Measurements from ENCODE around the gene STC2. TPM values are rescaled to one million over a fixed set of nuclear protein-coding genes. Genes with fewer than 3 reads are reported as not detected.
A peak's percentile ranks its signal among the peaks of the same experiment; 100 is the strongest.

Gene STC2
- total and polyA plus RNA-seq, 2 experiments from 2014 or later: 27.3 to 132 TPM

DNA sequence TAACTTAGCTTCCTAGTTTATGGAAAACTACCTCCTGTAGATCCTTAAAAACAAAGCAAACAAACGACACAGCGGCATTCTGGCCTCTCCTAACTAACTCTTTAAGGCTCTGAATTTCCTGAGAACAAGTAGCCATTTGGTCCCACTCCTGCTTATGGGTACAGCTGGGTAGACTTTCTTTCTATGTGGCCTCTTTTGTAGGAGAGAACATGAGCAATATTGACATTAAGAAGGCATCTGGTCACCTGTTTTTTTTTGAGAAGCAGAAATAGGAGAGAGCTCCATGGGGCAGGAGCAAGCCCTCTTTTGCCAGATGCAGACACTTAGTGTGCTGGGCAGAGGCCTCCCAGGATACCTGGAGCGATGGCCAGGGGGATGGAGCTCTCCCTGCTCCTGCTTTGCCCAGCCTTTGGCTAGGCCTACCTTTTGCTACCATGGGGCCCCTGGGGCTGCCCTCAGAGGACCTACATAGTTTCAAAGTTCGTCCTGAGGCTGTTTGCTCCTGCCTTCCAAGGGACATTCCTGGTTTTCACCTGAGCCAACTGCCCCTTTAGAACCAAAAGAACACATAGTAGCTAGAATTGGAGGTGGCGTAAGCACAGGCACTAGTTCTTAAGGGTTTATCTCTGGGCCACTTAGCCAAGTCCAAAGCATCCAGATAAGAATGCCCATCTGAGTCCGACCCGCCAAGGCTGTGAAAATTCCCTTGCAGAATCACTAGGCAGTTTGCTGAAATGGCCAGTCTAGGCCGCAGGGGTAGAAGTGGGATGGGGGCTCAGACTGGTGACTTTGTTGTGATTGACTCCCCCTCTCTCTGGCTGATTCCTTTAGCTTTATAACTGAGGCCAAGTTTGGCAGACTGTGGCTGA, 2.4 kb upstream of the STC2 start:
- peak overlapping the region; percentile 96 for H3K27ac ChIP-seq (ENCODE audit: low read depth)
- H3K27ac Mint-ChIP-seq: peak overlapping the region; percentile 95
- peaks cover 31% of the 10 kb centered on the region for H3K4me1 Mint-ChIP-seq
- peak overlapping the region; percentile 75 for H3K4me3 Mint-ChIP-seq
- H3K4me1 ChIP-seq (ENCODE audit: insufficient read depth): peaks cover 24% of the 10 kb centered on the region
- ATAC-seq (no peak), DNase-seq (ENCODE audit: low spot score) (no peak)
- H3K4me3 ChIP-seq: peak overlapping the region; percentile 99
- peaks cover 8% of the 10 kb centered on the region for H3K27me3 ChIP-seq (ENCODE audit: insufficient read depth)
- peaks cover 35% of the 10 kb centered on the region for H3K36me3 Mint-ChIP-seq (ENCODE audit: low read depth)
- peaks cover 28% of the 10 kb centered on the region for H3K27me3 Mint-ChIP-seq (ENCODE audit: insufficient read depth, low read depth, poor library complexity)
- TF ChIP-seq, protein P1, sequence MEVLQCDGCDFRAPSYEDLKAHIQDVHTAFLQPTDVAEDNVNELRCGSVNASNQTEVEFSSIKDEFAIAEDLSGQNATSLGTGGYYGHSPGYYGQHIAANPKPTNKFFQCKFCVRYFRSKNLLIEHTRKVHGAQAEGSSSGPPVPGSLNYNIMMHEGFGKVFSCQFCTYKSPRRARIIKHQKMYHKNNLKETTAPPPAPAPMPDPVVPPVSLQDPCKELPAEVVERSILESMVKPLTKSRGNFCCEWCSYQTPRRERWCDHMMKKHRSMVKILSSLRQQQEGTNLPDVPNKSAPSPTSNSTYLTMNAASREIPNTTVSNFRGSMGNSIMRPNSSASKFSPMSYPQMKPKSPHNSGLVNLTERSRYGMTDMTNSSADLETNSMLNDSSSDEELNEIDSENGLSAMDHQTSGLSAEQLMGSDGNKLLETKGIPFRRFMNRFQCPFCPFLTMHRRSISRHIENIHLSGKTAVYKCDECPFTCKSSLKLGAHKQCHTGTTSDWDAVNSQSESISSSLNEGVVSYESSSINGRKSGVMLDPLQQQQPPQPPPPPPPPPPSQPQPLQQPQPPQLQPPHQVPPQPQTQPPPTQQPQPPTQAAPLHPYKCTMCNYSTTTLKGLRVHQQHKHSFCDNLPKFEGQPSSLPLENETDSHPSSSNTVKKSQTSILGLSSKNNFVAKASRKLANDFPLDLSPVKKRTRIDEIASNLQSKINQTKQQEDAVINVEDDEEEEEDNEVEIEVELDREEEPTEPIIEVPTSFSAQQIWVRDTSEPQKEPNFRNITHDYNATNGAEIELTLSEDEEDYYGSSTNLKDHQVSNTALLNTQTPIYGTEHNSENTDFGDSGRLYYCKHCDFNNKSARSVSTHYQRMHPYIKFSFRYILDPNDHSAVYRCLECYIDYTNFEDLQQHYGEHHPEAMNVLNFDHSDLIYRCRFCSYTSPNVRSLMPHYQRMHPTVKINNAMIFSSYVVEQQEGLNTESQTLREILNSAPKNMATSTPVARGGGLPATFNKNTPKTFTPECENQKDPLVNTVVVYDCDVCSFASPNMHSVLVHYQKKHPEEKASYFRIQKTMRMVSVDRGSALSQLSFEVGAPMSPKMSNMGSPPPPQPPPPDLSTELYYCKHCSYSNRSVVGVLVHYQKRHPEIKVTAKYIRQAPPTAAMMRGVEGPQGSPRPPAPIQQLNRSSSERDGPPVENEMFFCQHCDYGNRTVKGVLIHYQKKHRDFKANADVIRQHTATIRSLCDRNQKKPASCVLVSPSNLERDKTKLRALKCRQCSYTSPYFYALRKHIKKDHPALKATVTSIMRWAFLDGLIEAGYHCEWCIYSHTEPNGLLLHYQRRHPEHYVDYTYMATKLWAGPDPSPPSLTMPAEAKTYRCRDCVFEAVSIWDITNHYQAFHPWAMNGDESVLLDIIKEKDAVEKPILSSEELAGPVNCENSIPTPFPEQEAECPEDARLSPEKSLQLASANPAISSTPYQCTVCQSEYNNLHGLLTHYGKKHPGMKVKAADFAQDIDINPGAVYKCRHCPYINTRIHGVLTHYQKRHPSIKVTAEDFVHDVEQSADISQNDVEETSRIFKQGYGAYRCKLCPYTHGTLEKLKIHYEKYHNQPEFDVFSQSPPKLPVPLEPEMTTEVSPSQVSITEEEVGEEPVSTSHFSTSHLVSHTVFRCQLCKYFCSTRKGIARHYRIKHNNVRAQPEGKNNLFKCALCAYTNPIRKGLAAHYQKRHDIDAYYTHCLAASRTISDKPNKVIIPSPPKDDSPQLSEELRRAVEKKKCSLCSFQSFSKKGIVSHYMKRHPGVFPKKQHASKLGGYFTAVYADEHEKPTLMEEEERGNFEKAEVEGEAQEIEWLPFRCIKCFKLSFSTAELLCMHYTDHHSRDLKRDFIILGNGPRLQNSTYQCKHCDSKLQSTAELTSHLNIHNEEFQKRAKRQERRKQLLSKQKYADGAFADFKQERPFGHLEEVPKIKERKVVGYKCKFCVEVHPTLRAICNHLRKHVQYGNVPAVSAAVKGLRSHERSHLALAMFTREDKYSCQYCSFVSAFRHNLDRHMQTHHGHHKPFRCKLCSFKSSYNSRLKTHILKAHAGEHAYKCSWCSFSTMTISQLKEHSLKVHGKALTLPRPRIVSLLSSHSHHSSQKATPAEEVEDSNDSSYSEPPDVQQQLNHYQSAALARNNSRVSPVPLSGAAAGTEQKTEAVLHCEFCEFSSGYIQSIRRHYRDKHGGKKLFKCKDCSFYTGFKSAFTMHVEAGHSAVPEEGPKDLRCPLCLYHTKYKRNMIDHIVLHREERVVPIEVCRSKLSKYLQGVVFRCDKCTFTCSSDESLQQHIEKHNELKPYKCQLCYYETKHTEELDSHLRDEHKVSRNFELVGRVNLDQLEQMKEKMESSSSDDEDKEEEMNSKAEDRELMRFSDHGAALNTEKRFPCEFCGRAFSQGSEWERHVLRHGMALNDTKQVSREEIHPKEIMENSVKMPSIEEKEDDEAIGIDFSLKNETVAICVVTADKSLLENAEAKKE (CRISPR knock-in tag; IDR thresholded peaks at IDR 0.05): no peak
- TF ChIP-seq POLR2AphosphoS5 (IDR thresholded peaks at IDR 0.05; ENCODE audit: low read depth): 0 out of 2 replicates have a peak, but pooled peaks have one; percentile 6
- H3K36me3 ChIP-seq (ENCODE audit: insufficient read depth): peaks cover 2% of the 10 kb centered on the region; the same call in 1 of the 2 replicates
- H4K20me1 ChIP-seq (replicated peaks; ENCODE audit: insufficient read depth): peaks cover 11% of the 10 kb centered on the region
- no peak overlapping the region for H2AFZ ChIP-seq
- peaks cover 26% of the 10 kb centered on the region for H3K79me2 ChIP-seq (replicated peaks; ENCODE audit: insufficient read depth)
- H3K9me2 ChIP-seq (ENCODE audit: insufficient read depth): no peaks in the 10 kb centered on the region
- H3K4me2 ChIP-seq: peak overlapping the region; percentile 90
- peaks cover 8% of the 10 kb centered on the region; the same call in 1 of the 2 replicates for H3F3A ChIP-seq (replicated peaks; ENCODE audit: low read depth)
- H3K9me3 Mint-ChIP-seq: peaks cover 6% of the 10 kb centered on the region

Measured in GM23338 (cell line).